Adipose tissue (tissue), 3 donors: ENCODE measurements around the gene CCDC174. TPM values are rescaled to one million over a fixed set of nuclear protein-coding genes. Genes with fewer than 3 reads are reported as not detected.
"Not testable (repeated sequence)": the region's sequence is repeated elsewhere in the genome, so short reads cannot be mapped to it uniquely, and the experiment has no call there.

Source experiments
- H3K27ac ChIP-seq: one replicate; pipeline ENCODE4 v1.5.1; 2013; ENCODE audit warnings: low read depth, low read length
- WGBS, 3 donors: extraction: QIAGEN DNeasy Blood & Tissue Kit; methylation state at CpG; one replicate each; pipeline ENCODE4 v1.1.7; 2013; 5-methylcytosine and 5-hydroxymethylcytosine counted together
- polyA plus RNA-seq, 3 donors: library from polyadenylated mRNA; stranded (reverse); fragments of 200-250 nt; gene quantifications; one replicate each; pipeline ENCODE4 v1.2.3, GENCODE V29; 2013
- donor health status: healthy with polysubstance abuse.
- donor health status: Bipolar disorder and iron deficiency.
- donor health status: healthy.

The CCDC174 gene
- polyA plus RNA-seq = 10 to 100 TPM in 2 of 3 donors, 1 to 10 TPM in 1; 9.4 to 10.7 (median 10.3) TPM

- no peak within 1 kb of the TSS for H3K27ac ChIP-seq
- WGBS, 3 donors = 0% methylated on average over 47 of the region's 47 CpGs
These were observed at the start of gene CCDC174 for GRCh38 chr3:14651440-14652251. CCDC174 (plus strand) TSS chr3:14651762; CDS start chr3:14651837, 75 bp downstream.

GRCh38 chr3:14602006-14602803 is 49.4 kb upstream of the CCDC174 start:
- no peak overlapping the region for H3K27ac ChIP-seq
- 3% methylated on average over 55 to 66 of the region's 66 CpGs for WGBS, 3 donors

DNA sequence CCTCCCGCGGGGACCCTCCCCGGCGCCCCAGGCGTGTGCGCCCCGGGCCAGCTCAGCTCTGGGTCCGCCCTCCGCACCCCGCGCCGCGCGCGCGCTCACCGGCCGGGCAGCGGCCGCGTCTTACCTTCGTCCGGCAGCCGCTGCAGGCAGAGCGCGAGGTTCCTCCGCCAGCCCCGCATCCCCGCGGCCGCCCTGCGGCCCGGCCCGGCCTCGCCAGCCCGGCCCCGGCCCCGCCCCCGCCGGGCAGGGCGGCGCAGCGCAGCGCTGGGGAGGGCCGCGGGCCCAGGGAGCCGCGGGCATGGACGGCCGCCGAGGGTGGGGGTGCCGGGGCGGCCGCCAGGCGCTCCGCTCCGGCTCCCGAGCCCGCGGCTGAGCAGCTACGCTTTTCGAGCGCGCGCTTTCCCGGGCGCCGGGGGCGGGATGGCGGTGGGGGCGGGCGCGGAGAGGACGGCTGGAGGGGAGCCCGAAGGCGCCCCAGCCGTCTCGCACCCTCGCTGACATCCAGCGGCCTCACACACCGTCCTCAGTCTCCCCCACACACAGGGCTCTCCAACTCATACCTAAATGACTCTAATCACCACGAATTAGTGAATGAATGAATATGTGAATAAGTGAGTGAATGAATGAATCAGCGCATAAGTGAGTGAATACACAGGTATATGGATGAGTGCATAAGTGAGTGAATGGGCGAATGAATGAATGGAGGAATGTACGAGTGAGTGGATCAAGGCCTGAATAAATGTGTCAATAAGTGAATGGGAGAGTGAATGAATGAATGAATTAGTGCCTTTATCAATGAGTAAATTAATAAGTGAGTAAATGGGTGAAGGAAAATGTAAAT is 48.5 kb upstream of the CCDC174 start:
- no peak overlapping the region for H3K27ac ChIP-seq
- 4 to 9% (median 6%) methylated on average over 37 to 84 of the region's 85 CpGs for WGBS, 3 donors

GRCh38 chr3:14605067-14605466 is 46.5 kb upstream of the CCDC174 start:
- 66 to 78% (median 72%) methylated on average over 5 of the region's 5 CpGs for WGBS, 3 donors
- H3K27ac ChIP-seq = no peak overlapping the region

DNA sequence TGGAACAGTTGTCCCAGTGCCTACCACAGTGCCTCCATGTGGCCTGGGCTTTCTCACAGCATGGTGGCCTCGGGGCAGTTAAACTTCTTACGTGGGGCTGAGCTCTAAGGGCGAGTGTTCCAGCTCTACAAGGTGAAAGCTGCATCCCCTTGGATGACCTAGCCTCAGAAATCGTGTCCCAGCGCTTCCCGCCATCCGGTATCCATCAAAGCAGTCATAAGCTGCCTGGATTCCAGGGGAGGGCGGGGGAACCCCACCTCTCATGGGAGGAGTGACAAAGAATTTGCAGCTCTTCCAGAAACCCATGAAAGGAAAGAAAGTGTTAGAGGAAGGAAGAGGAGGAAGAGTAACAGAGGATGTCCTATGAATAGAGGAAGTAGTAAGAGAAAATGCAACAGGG is 45.8 kb upstream of the CCDC174 start:
- no peak overlapping the region for H3K27ac ChIP-seq
- 65 to 80% (median 65%) methylated on average over 8 of the region's 8 CpGs for WGBS, 3 donors

DNA sequence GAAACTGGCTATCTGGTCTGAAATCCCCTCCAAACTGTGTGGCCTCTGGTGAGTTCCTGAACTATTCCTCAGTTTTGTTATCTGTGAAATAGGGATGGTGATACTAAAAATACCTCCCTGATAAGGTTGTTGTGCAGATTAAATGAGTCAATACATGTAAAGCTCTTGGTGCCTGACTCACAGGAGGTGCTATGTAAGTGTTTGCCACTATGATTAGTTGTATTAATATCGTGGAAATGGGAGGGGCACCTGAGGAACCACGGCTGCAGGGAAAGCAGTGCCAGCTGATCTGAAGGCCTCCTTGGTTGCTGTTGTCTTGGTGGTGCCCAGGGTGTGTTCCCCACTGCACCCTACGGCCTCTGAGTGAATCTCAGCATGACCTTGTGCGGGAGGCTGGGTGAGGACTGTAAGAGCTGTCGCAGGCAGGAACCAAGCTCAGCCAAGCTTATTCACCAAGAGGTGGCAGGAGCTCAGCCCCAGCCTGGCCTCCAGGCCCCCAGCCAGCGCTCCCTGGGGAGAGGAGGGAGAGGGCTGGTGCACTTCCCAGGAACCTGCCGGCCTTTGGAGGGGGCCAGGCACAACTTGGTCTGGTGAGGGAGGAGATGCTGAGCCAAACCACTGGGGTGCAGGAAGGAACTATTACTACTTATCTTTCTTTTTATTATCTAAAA is 44.8 kb upstream of the CCDC174 start:
- H3K27ac ChIP-seq = no peak overlapping the region
- WGBS, 3 donors = 29 to 63% (median 62%) methylated on average over 6 to 7 of the region's 7 CpGs

DNA sequence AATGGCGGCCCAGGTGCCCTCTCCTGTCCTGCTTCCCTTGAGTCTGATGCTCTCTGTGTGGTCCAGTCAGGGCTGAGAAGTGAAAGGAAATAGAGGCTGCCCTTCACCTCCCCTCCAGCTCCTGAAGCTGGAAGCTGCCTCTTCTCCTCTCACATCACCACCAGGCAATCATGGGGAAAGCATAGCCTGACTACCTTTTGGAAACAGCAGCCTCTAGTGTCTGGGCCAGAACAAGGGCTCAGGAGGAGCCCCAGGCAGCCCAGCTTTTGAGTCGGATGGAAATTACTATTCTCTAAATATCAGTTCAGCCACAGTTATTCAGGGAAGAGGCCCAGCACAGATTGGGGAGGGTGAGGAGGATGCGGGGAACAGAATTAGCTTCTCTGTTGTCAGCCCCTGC is 43.3 kb upstream of the CCDC174 start:
- H3K27ac ChIP-seq = no peak overlapping the region
- 70 to 83% (median 77%) methylated on average over 3 of the region's 3 CpGs for WGBS, 3 donors

- WGBS, 3 donors = 94 to 98% (median 94%) methylated on average over 3 of the region's 3 CpGs
- not testable (repeated sequence) for H3K27ac ChIP-seq
These were observed 42.5 kb upstream of the CCDC174 start for GRCh38 chr3:14609058-14609457.

- WGBS, 3 donors = 76 to 88% (median 80%) methylated on average over 4 of the region's 4 CpGs
These were observed 42.1 kb upstream of the CCDC174 start for GRCh38 chr3:14609506-14609905.

DNA sequence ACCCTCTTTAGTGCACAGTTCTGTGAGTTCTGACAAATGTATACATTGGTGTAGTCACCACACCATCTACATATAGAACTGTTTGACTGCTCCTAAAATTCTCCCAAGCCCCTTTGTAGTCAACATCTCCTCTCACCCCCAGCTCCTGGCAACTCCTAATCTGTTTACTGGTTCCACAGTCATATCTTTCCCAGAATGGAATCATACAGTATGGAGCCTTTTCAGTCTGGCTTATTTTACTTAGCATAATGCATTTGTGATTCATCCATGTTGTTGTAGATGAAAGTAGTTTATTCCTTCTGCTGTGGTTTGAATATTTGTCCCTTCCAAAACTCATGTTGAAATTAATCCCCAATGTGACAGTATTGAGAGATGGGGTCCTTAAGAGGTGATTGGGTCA is 41.6 kb upstream of the CCDC174 start:
- H3K27ac ChIP-seq = no peak overlapping the region

More at GRCh38 chr3:14609506-14609905, 42.1 kb upstream of the CCDC174 start:
- no peak overlapping the region for H3K27ac ChIP-seq

DNA sequence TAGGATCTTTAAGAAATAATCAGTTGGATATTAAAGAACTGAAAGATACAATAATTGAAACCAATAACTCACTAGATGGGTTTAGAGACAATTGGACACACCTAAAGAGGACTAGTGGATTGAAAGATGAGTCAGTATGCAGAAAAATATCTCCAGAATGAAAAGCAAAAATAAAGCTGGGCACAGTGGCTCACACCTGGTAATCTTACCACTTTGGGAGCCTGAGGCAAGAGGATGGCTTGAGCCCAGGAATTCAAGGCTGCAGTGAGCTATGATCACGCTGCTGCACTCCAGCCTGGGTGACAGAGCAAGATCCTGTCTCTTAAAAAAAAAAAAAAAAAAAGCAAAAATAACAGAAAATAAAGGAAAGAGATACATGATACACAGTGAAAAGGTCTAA is 37.4 kb upstream of the CCDC174 start:
- 71 to 87% (median 76%) methylated on average over 1 of the region's 1 CpG for WGBS, 3 donors

DNA sequence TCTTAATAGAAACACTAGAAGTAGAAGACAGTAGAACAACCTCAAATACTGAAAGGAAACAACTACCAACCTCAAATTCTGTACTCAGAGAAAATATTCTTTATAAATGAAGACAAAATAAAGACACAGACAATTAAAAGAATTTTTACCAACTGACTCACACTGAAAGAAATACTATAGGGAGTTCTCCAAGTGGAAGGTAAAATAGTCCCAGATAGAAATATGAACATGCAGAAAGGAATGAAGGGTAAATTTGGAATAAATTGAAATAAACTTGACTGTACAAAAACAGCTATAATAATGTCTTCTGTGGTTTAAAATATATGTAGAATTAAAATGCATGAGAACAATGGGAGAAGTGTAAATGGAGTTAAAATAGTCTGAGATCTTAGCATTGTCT is 36.7 kb upstream of the CCDC174 start:
- no peak overlapping the region for H3K27ac ChIP-seq

More for the DNA sequence above, 37.4 kb upstream of the CCDC174 start:
- no peak overlapping the region for H3K27ac ChIP-seq

DNA sequence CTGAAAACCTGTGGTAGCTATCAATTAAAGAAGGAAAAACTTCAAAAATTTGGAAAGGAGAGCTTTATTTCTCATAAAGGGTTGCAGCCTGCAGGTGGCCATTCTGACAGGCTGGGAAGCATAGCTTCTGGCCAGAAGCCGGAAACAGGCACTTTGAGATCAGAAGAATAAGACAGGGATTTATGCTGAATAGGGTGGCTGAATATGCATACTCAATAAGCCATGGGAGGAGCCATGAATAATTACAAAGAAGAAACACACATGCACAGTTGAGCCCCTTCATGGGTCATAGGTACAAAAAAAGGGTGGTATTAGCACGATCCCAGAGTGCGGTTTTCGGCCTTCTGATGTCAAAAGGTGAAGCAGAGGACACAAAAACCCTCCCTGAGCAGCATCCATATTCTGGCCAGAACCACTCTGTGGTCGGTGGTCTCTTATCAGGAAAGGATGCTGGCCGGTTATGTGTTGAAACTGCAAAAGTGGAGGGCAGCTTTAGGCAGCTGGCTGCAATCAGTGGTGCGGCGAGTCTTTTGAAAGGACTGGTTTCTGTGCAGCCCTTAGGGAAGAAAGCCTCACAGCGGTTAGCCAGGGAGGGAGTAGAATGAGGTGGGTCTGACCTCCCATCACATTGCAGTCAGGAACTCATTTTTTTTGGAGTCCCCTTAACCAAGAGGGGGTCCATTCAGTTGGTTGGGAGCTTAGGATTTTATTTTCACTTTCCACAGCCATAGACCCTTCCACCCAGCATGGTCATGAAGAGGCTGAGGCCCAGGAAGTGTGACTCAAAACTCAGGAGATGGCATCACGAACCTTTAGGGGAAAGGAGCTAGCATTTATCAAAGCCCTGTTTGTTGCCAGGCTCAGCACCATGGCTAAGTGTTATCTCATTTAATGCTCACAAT is 34.7 kb upstream of the CCDC174 start:
- 63 to 83% (median 66%) methylated on average over 10 of the region's 10 CpGs for WGBS, 3 donors

GRCh38 chr3:14617508-14618023 is 34.0 kb upstream of the CCDC174 start:
- no peak overlapping the region for H3K27ac ChIP-seq
- WGBS, 3 donors = 72 to 88% (median 73%) methylated on average over 6 of the region's 6 CpGs

More for the DNA sequence above, 34.7 kb upstream of the CCDC174 start:
- no peak overlapping the region for H3K27ac ChIP-seq

GRCh38 chr3:14619605-14620004 is 32.0 kb upstream of the CCDC174 start:
- WGBS, 3 donors = 45 to 100% (median 48%) methylated on average over 2 of the region's 2 CpGs
- no peak overlapping the region for H3K27ac ChIP-seq

DNA sequence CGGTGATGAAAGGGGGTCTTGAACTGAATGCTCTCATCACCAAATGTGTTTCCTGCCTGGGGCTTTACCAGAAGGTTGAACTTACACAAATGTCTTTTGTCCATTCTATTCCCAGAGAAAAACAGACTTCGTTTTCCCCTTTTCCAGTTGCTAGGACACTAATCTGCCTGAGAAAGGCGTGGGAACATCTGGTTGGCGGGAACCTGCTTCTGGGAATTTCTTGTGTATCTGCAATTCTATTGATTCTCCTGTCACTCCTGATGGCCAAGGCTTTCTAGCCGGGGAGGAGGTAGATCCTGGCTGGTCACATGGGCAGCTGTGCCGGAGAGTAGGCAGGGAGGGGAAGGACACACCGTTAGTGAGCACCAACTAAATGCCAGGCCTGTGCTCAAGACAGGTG is 31.1 kb upstream of the CCDC174 start:
- 18 to 57% (median 56%) methylated on average over 7 of the region's 7 CpGs for WGBS, 3 donors
- no peak overlapping the region for H3K27ac ChIP-seq

- no peak overlapping the region for H3K27ac ChIP-seq
- WGBS, 3 donors = 86 to 94% (median 93%) methylated on average over 4 of the region's 4 CpGs
These were observed 30.5 kb upstream of the CCDC174 start for GRCh38 chr3:14621093-14621492.
